Parathyroid adenoma (tissue), 2 donors: ENCODE measurements around the gene ST8SIA1.

ENCODE experiments used
- H2AFZ ChIP-seq: fragments of 300-600 bp; sonication (generic); one replicate; pipeline ENCODE4 v1.7.0; 2017; ENCODE audit warnings: antibody characterized with exemption, mild to moderate bottlenecking
- H3K27ac ChIP-seq: fragments of 300-600 bp; sonication (generic); one replicate; pipeline ENCODE4 v1.7.0; 2017
- H3K27me3 ChIP-seq: fragments of 300-600 bp; sonication (generic); one replicate; pipeline ENCODE4 v1.7.0; 2017; ENCODE audit warnings: low read length; ENCODE audit not compliant: control insufficient read depth, insufficient read depth
- H3K36me3 ChIP-seq: fragments of 300-600 bp; sonication (generic); one replicate; pipeline ENCODE4 v1.7.0; 2017; ENCODE audit warnings: low read length; ENCODE audit not compliant: control insufficient read depth, insufficient read depth
- H3K4me1 ChIP-seq: fragments of 300-600 bp; sonication (generic); one replicate; pipeline ENCODE4 v1.7.0; 2017; ENCODE audit warnings: control low read depth
- H3K4me2 ChIP-seq: fragments of 300-600 bp; sonication (generic); one replicate; pipeline ENCODE4 v1.7.0; 2017; ENCODE audit warnings: low read length
- H3K4me3 ChIP-seq: fragments of 300-600 bp; sonication (generic); one replicate; pipeline ENCODE4 v1.7.0; 2017; ENCODE audit warnings: low read depth, low read length
- H3K79me2 ChIP-seq: fragments of 300-600 bp; sonication (generic); one replicate; pipeline ENCODE4 v1.7.0; 2017; ENCODE audit warnings: control low read depth
- H3K9ac ChIP-seq: fragments of 300-600 bp; sonication (generic); one replicate; pipeline ENCODE4 v1.7.0; 2017; ENCODE audit warnings: mild to moderate bottlenecking
- H3K9me3 ChIP-seq: fragments of 300-600 bp; sonication (generic); one replicate; pipeline ENCODE4 v1.7.0; 2017; ENCODE audit warnings: low read length; ENCODE audit not compliant: control insufficient read depth
- TF ChIP-seq, protein P1 (sequence below): fragments of 300-600 bp; sonication (generic); IDR thresholded peaks from one replicate; pipeline ENCODE4 v1.7.0; 2017; ENCODE audit warnings: antibody characterized with exemption, mild to moderate bottlenecking
- donor health status: primary hyperparathyroidism.

Gene ST8SIA1

DNA sequence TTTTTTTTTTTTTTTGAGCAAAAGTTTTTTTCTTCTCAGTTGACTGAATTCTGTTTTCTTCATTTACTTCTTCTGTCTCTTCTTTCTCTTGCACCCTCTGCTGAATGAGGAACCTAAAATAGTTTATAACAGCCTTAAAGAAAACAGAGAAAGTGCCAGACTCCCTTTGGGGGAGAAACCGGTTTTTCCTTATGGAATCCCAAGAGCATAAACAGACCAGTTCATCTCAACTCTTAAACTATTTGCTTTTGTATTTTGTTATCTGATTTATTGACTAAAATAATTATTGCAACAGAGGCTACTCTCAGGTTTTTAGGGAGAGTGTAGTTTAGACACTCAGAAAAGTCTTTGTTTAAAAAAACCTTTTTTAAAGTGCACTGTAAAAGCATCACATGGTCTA, 30.2 kb downstream of the ST8SIA1 start:
- no peak overlapping the region for H2AFZ ChIP-seq
- no peaks in the 10 kb centered on the region for H3K36me3 ChIP-seq
- H3K4me3 ChIP-seq: no peak overlapping the region
- no peak overlapping the region for H3K4me2 ChIP-seq
- no peak overlapping the region for H3K27ac ChIP-seq
- no peaks in the 10 kb centered on the region for H3K9me3 ChIP-seq
- H3K27me3 ChIP-seq: no peaks in the 10 kb centered on the region
- H3K4me1 ChIP-seq: no peaks in the 10 kb centered on the region
- no peaks in the 10 kb centered on the region for H3K79me2 ChIP-seq
- H3K9ac ChIP-seq: no peak overlapping the region
- TF ChIP-seq, protein P1, sequence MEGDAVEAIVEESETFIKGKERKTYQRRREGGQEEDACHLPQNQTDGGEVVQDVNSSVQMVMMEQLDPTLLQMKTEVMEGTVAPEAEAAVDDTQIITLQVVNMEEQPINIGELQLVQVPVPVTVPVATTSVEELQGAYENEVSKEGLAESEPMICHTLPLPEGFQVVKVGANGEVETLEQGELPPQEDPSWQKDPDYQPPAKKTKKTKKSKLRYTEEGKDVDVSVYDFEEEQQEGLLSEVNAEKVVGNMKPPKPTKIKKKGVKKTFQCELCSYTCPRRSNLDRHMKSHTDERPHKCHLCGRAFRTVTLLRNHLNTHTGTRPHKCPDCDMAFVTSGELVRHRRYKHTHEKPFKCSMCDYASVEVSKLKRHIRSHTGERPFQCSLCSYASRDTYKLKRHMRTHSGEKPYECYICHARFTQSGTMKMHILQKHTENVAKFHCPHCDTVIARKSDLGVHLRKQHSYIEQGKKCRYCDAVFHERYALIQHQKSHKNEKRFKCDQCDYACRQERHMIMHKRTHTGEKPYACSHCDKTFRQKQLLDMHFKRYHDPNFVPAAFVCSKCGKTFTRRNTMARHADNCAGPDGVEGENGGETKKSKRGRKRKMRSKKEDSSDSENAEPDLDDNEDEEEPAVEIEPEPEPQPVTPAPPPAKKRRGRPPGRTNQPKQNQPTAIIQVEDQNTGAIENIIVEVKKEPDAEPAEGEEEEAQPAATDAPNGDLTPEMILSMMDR: no peak

DNA sequence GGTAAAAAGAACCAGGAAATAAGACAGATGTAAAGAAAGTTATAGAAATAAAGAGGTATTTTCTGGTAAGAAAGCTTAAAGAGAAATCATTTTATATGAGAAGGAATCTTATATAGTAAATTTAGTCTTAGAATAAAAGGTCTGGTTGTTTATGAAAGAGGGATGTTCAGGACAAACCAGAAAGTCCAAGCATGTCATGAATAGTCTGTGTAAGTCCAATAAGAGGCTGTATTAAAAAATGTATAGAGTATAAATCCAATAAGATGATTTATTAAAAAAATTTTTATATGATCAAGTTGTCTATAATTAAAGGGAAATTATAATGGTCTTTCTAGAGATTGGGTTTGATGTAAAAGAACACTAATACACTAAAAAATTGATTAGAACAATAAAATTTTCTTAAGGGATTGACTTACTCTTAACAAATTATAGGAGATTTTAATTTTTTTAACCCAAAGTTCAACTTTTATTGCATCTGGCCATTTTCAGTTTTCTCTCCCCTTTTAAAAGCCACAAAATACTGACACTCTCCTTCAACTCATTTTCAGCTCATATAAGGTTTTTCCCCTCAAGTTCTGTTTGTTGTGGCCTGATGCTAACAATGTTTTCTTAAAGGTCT, 35.1 kb downstream of the ST8SIA1 start:
- Histone ChIP-seq H3K9me3 (no peaks in the 10 kb centered on the region), H3K4me2 (no peak overlapping the region), H3K27me3 (no peaks in the 10 kb centered on the region), H3K9ac (no peak overlapping the region), H3K79me2 (no peaks in the 10 kb centered on the region), H3K4me3 (no peak overlapping the region), H3K36me3 (no peaks in the 10 kb centered on the region), H3K27ac (no peak overlapping the region), H2AFZ (no peak overlapping the region), H3K4me1 (no peaks in the 10 kb centered on the region)
- TF ChIP-seq, protein P1: no peak

GRCh38 chr12:22289250-22289649, 45.3 kb downstream of the ST8SIA1 start:
- Histone ChIP-seq H2AFZ (no peak overlapping the region), H3K9me3 (no peaks in the 10 kb centered on the region), H3K27me3 (no peaks in the 10 kb centered on the region), H3K4me3 (no peak overlapping the region), H3K4me2 (no peak overlapping the region), H3K36me3 (no peaks in the 10 kb centered on the region), H3K79me2 (no peaks in the 10 kb centered on the region), H3K4me1 (no peaks in the 10 kb centered on the region), H3K9ac (no peak overlapping the region), H3K27ac (no peak overlapping the region)
- TF ChIP-seq, protein P1: no peak

GRCh38 chr12:22287776-22288621, 46.5 kb downstream of the ST8SIA1 start:
- Histone ChIP-seq H3K27me3 (no peaks in the 10 kb centered on the region), H3K9me3 (no peaks in the 10 kb centered on the region), H3K4me3 (no peak overlapping the region), H3K9ac (no peak overlapping the region), H3K4me1 (no peaks in the 10 kb centered on the region), H3K27ac (no peak overlapping the region), H3K4me2 (no peak overlapping the region), H3K79me2 (no peaks in the 10 kb centered on the region), H2AFZ (no peak overlapping the region), H3K36me3 (no peaks in the 10 kb centered on the region)
- TF ChIP-seq, protein P1: no peak
